ENCODE results near the gene BTBD1.

Gene BTBD1

GRCh38 chr15:83067638-83067962 lies 548 bp upstream of the BTBD1 start:
- no peak for DNase-seq (ENCODE audit: low spot score)
- CTCF ChIA-PET: interaction anchor here (0.6 to 0.7 kb wide), 2 partner anchors 770 to 944 kb away, joined by 3 to 11 read pairs; no protein-coding TSS in a partner anchor
- H3K27ac ChIP-seq: peak overlapping the region; percentile 94
- POLR2A ChIA-PET (ENCODE audit: low non-redundant PET): interaction anchor here (1.0 kb wide), 1 partner anchor 141 kb away, joined by 6 read pairs; the partner anchor contains the start of gene HDGFL3
- TF ChIP-seq CTCF (conservative IDR thresholded peaks at IDR 0.05; ENCODE audit: low read depth): no peak

DNA sequence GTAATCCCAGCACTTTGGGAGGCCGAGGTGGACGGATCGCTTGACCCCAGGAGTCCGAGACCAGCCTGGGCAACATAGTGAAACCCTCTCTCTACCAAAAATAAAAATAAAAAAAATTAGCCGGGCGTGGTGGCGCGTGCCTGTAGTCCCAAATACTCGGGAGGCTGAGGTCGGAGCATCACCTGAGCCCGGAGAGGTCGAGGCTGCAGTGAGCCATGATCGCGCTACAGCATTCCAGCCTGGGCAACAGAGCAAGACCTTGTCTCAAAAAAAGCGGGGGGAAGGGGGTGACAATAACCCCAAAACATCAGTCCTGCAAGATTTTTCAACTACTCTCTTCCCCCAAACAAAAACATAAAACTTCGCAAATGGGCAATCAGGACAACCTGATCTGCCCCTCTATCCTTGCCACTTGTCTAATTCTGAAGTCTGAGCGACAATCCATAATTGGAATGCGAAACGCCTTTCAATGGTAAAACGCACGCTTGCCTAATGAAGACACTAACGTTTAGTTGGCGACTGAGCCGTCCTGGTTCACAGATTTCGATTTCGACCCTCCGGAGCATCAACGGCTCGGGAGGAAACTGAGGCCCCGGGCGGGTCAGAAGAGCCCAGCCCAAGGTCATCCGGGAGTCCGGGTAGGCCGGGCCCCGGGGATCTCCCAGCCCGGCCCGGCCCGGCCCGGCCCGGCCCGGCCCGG lies 868 bp downstream of the BTBD1 start:
- CTCF ChIA-PET: interaction anchor here (0.8 kb wide), 1 partner anchor 398 kb away, joined by 3 read pairs; no protein-coding TSS in a partner anchor
- no peak for DNase-seq (ENCODE audit: low spot score)

GRCh38 chr15:83065431-83065830 lies 1.6 kb downstream of the BTBD1 start:
- no peak for DNase-seq (ENCODE audit: low spot score)
- TF ChIP-seq CTCF (conservative IDR thresholded peaks at IDR 0.05; ENCODE audit: low read depth): no peak
- ChIA-PET CTCF (no interaction called here), POLR2A (ENCODE audit: low non-redundant PET) (no interaction called here)
- no peak overlapping the region for H3K27ac ChIP-seq

More for the DNA sequence above, 868 bp downstream of the BTBD1 start:
- no peak for TF ChIP-seq CTCF (conservative IDR thresholded peaks at IDR 0.05; ENCODE audit: low read depth)
- POLR2A ChIA-PET (ENCODE audit: low non-redundant PET): no interaction called here
- H3K27ac ChIP-seq: peak overlapping the region; percentile 94

DNA sequence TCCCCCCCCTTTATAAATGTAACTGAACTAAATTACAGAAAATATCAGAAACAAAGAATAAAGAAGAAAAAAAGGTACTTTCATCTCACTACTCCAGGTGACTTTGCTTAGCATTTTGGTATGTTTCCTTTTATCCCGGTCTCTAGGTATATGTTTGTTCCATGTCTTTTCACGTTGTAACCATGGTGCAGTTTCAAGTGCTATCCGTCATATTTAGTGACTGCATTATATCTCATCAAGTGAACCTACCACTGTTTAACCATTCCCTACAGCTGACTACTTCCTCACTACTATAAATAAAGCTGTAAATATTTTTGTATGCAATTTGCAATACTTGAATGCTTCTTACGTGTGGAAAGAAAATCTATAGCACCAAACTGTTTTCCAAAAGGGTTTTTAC lies 2.2 kb downstream of the BTBD1 start:
- DNase-seq (ENCODE audit: low spot score): no peak
- ChIA-PET POLR2A (ENCODE audit: low non-redundant PET) (no interaction called here), CTCF (interaction anchor here (0.6 to 0.8 kb wide), 2 partner anchors 209 to 235 kb away, joined by 3 to 4 read pairs; no protein-coding TSS in a partner anchor)
- H3K27ac ChIP-seq: no peak overlapping the region
- TF ChIP-seq CTCF (conservative IDR thresholded peaks at IDR 0.05; ENCODE audit: low read depth): no peak

DNA sequence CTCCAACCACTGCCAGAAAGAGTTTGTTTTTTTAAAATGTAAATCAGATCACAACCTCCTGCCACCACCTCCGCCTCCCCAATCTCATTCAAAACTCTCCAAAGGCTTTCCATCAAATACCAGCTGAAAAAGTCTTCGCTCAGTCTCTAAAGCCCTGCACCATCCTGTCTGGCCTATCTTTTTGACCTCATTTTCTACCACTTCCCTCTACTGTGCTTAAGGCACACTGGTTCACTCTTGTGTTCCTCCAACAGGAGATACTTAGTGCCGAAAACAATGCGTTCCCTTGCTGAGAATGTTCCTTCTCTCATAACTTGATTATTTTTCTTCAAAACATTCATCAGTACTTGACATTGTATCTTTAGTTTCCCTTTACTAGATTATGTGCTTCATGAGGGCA lies 3.5 kb downstream of the BTBD1 start:
- no peak for DNase-seq (ENCODE audit: low spot score)
- ChIA-PET CTCF (interaction anchor here (0.6 to 0.7 kb wide), 2 partner anchors 15 to 26 kb away, joined by 3 to 7 read pairs; no protein-coding TSS in a partner anchor), POLR2A (ENCODE audit: low non-redundant PET) (no interaction called here)
- TF ChIP-seq CTCF (conservative IDR thresholded peaks at IDR 0.05; ENCODE audit: low read depth): no peak
- H3K27ac ChIP-seq: no peak overlapping the region

DNA sequence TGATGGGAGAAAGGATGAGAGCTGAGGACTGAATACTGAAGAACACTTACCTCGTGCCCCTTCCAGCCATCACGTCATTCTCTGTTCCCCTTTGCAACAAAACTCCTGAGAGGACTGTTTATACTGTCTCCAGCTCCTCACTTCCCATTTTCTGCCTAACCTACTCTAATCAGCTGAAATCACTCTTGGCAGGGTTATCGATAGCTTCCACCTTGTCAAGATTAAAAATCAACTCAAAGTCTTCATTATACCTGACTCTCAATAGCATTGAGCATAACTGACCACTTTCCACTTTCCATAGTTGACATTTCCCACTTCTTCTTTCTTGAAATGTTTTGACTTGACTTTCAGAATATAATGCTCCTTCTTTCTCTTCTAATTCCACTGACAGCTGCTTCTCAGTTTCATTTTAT lies 4.3 kb downstream of the BTBD1 start:
- POLR2A ChIA-PET (ENCODE audit: low non-redundant PET): no interaction called here
- H3K27ac ChIP-seq: no peak overlapping the region

More for the DNA sequence above, 4.3 kb downstream of the BTBD1 start:
- CTCF ChIA-PET: interaction anchor here (0.6 kb wide), 1 partner anchor 48 kb away, joined by 4 read pairs; no protein-coding TSS in a partner anchor
- TF ChIP-seq CTCF (conservative IDR thresholded peaks at IDR 0.05; ENCODE audit: low read depth): no peak
- no peak for DNase-seq (ENCODE audit: low spot score)
